Liver (tissue), 3 donors: Measurements from ENCODE around the gene CDC37.

ENCODE experiments used
- TF ChIP-seq, protein P1 (sequence below): IDR thresholded peaks from 2 replicates; pipeline ENCODE4 v1.6.1; 2016; ENCODE audit warnings: antibody characterized with exemption
- TF ChIP-seq, protein P2 (sequence below): fragments of 150-350 bp; IDR thresholded peaks from 2 replicates; pipeline ENCODE4 v1.5.1; 2017; ENCODE audit warnings: improper control_type of control experiment, low read depth, low read length; ENCODE audit not compliant: missing input control
- TF ChIP-seq, protein P3 (sequence below): IDR thresholded peaks from 2 replicates; pipeline ENCODE4 v1.6.1; 2016; ENCODE audit warnings: antibody characterized with exemption
- donor health status: healthy.
- donor health status: healthy.

DNA sequence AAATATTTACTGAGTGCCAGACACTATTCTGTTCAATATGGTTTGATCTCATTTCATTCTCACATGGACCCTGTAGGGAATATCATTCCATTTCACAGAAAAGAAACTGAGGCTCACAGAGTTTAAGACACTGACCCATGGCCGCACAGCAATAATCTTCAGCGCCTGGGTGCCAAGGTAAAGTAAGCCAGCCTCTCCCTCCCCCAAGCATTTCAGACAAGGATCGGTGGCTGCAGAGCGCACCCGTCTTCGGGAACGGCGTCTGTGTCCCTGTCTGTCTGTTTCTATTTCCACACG, 12.7 kb upstream of the CDC37 start:
- TF ChIP-seq, protein P1, sequence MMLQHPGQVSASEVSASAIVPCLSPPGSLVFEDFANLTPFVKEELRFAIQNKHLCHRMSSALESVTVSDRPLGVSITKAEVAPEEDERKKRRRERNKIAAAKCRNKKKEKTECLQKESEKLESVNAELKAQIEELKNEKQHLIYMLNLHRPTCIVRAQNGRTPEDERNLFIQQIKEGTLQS: no peak
- TF ChIP-seq, protein P2, sequence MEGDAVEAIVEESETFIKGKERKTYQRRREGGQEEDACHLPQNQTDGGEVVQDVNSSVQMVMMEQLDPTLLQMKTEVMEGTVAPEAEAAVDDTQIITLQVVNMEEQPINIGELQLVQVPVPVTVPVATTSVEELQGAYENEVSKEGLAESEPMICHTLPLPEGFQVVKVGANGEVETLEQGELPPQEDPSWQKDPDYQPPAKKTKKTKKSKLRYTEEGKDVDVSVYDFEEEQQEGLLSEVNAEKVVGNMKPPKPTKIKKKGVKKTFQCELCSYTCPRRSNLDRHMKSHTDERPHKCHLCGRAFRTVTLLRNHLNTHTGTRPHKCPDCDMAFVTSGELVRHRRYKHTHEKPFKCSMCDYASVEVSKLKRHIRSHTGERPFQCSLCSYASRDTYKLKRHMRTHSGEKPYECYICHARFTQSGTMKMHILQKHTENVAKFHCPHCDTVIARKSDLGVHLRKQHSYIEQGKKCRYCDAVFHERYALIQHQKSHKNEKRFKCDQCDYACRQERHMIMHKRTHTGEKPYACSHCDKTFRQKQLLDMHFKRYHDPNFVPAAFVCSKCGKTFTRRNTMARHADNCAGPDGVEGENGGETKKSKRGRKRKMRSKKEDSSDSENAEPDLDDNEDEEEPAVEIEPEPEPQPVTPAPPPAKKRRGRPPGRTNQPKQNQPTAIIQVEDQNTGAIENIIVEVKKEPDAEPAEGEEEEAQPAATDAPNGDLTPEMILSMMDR: no peak
- TF ChIP-seq, protein P3, sequence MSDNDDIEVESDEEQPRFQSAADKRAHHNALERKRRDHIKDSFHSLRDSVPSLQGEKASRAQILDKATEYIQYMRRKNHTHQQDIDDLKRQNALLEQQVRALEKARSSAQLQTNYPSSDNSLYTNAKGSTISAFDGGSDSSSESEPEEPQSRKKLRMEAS: no peak
